CD4-positive, alpha-beta T cell treated with Interleukin-4 for 4 hours (primary cell): ENCODE results near the gene TAL1.
"Not testable (repeated sequence)": the region's sequence is repeated elsewhere in the genome, so short reads cannot be mapped to it uniquely, and the experiment has no call there.

Source experiments
- DNase-seq: peaks from one replicate; pipeline ENCODE4 v3.0.0-alpha.2; 2020

The TAL1 gene

GRCh38 chr1:47232187-47232874 lies at the start of gene TAL1:
TAL1 (minus strand) TSS chr1:47232225; CDS start chr1:47225888, 6,337 bp downstream.
- no peak for DNase-seq

- no peak for DNase-seq
Observed at GRCh38 chr1:47280142-47280541, 48.1 kb upstream of the TAL1 start.

- no peak for DNase-seq
Observed at GRCh38 chr1:47276850-47277249, 44.8 kb upstream of the TAL1 start.

- not testable (repeated sequence) for DNase-seq
Observed at GRCh38 chr1:47275811-47276210, 43.8 kb upstream of the TAL1 start.

- DNase-seq = not testable (repeated sequence)
Observed at GRCh38 chr1:47265529-47265928, 33.5 kb upstream of the TAL1 start.

- DNase-seq = peak; percentile 37
Observed at GRCh38 chr1:47262787-47263413, 30.9 kb upstream of the TAL1 start.

- DNase-seq = no peak
Observed at GRCh38 chr1:47257224-47257623, 25.2 kb upstream of the TAL1 start.

GRCh38 chr1:47252795-47253194 lies 20.8 kb upstream of the TAL1 start:
- DNase-seq = no peak

- DNase-seq = no peak
Observed at GRCh38 chr1:47252369-47252768, 20.3 kb upstream of the TAL1 start.

- DNase-seq = no peak
Observed at GRCh38 chr1:47249755-47250154, 17.7 kb upstream of the TAL1 start.

GRCh38 chr1:47244339-47244862 lies 12.4 kb upstream of the TAL1 start:
- no peak for DNase-seq

- no peak for DNase-seq
Observed at GRCh38 chr1:47243910-47244309, 11.9 kb upstream of the TAL1 start.

GRCh38 chr1:47241114-47242113 lies 9.4 kb upstream of the TAL1 start:
- no peak for DNase-seq

GRCh38 chr1:47238935-47239592 lies 7.0 kb upstream of the TAL1 start:
- no peak for DNase-seq

- no peak for DNase-seq
Observed at GRCh38 chr1:47235806-47236205, 3.8 kb upstream of the TAL1 start.

- DNase-seq = no peak
Observed at GRCh38 chr1:47235241-47235681, 3.2 kb upstream of the TAL1 start.

- no peak for DNase-seq
Observed at GRCh38 chr1:47233186-47233585, 1.2 kb upstream of the TAL1 start.

GRCh38 chr1:47231301-47232186 lies 481 bp downstream of the TAL1 start:
- peak; percentile 5 for DNase-seq

- DNase-seq = no peak
Observed at GRCh38 chr1:47230692-47231300, 1.2 kb downstream of the TAL1 start.

- DNase-seq = no peak
Observed at GRCh38 chr1:47229886-47230691, 1.9 kb downstream of the TAL1 start.
